Stimulated activated CD4-positive, alpha-beta T cell treated with anti-CD3 and anti-CD28 coated beads, Interleukin-12 subunit alpha, Interleukin-12 subunit beta, amount 100 ng/mL, for 4 hours (primary cell): ENCODE measurements around the gene HMSD.
"Not testable (repeated sequence)": the region's sequence is repeated elsewhere in the genome, so short reads cannot be mapped to it uniquely, and the experiment has no call there.

Experiments used
- DNase-seq: peaks from one replicate; pipeline ENCODE4 v3.0.0-alpha.2; 2020

HMSD gene, protein sequence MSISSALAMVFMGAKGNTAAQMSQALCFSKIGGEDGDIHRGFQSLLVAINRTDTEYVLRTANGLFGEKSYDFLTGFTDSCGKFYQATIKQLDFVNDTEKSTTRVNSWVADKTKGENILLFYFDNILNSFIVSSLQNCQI

DNA sequence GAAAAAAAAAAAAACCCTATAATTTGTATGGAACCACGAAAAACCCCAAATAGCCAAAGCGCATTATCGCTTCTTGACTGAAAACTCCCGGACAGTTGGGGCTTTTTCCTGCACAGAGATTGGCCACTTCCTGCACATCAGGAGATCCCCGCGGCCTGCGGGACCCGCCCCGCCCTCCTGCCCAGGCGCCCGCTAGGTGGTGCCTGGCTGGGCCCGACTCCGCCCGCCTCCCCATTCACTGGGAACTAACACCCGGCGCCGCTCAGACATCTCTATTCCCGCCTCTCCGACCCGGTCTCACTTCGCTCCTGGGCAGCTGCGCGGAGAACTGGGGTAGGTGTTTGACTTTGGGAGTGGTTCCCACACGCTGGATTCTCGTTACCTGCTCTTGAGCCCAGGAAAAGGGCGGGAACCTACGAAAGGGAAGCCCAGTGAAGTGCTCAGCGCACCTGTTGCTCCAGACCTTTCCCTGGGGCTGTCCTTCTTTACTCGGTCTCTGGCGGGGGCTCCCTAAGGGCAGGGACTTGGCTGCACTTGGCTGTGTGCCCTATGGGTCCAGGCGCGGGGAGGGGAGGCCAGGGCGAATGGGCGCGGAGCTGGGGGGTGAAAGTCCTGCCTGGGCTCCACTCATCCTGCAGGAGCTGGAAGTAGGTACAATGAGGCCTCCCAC, at the start of gene HMSD:
Gene HMSD, plus strand, starts transcription at position 234 of the 670 bp plus-strand sequence. CDS start 4,155 bp downstream, outside the sequence.
- peak; percentile 52 for DNase-seq

DNA sequence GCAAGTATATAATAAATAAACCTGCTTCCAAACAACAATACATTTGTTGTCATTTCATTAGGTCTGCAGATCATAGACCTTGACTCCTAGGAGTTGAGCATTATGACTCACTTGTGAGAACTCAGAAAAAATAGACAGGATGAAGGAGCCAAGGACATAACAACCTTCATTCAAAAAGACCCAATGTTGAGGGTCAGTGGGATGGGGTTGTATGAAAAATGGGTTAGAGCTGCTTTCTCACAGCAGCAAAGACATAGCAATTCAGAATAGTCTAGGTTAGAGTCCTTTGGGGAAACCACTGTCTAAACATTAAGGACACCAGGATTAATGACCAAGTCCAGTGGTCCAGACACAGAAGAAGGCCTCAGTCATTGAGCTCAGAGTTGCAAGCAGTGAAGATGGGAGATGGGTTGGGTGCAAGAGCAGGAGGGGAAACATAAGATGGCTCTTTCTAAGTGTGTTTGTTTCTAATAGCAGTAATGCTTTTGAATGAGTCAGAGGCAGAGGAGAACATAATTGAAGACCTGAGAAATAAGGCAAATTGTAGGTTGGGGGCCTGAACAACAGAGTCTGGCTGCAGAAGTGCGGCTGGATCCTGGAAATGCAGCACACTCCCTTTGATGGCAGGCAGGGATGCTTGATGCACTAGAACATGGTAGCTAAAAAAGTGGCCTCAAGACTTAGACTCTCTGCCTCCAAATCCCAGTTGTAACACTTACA, 45.1 kb upstream of the HMSD start:
- no peak for DNase-seq

DNA sequence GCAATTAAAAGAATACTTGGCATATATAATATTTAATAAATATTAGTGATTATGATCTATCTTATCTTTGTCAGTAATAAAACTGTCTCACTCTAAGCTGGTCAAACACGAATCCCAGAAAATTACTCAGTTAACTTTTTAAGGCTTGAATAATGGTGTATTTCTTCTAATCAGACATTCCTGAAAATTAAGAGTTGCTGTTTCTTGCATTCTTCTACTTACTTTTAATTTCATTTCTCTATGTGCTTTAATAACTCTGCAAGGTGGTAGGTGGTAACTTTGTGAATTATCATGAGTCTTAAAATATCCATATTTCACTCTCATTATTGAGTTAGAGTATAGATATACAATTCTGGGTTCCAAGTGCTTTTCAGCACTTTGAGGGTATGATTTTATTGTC, 44.4 kb upstream of the HMSD start:
- DNase-seq: no peak

DNA sequence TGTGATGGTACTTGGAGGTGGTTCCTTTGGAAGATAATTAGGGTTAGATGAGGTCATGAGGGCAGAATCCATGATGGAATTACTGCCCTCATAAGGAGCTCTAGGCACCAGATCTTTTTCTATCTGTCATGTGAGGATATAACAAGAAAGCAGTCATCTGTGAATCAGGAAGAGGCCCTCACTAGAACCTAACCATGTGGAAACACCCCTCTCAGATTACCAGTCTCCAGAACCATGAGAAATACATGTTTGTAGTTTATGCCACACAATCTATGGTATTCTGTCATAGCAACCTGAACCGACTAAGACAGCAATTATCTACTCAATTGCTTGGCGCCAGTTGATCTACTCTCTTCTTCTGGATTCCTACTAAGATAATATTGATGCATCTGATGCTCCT, 43.7 kb upstream of the HMSD start:
- no peak for DNase-seq

DNA sequence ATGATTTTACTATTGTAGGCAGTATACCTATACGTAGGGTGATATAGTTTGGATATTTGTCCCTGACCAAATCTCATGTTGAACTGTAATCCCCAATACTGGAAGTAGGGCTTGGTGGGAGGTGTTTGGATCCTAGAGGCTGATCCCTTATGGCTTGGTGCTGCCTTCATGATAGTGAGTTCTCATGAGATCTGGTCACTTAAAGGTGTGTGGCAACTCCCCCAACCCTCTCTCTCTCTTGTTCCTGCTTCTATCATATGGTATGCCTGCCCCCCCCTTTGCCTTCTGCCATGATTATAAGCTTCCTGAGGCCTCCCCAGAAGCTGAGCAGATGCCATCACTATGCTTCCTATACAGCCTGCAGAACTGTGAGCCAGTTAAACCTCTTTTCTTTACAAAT, 43.0 kb upstream of the HMSD start:
- no peak for DNase-seq

DNA sequence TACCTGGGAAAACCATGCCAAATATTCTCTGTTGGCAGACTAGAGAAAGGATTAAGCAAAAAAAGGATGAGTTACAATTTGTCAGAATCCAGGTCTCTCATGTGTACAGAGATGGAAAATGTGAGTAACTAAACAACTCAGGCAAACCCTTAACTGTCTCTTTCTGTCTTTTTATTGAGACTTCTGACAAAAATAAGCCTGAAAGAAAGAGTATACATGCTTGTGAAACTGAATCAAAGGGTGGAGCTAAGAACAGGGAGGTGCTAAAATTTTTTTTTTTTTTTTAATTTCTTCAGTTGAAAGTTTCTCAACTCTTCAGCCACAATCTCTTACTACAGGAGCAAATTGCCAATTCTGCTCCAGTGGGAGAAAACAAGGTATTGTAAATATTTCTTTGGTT, 41.4 kb upstream of the HMSD start, which contains the start of gene SERPINB10:
Gene SERPINB10, plus strand, starts transcription at position 295 of the 400 bp plus-strand sequence. CDS start 7,553 bp downstream, outside the sequence.
- no peak for DNase-seq

DNA sequence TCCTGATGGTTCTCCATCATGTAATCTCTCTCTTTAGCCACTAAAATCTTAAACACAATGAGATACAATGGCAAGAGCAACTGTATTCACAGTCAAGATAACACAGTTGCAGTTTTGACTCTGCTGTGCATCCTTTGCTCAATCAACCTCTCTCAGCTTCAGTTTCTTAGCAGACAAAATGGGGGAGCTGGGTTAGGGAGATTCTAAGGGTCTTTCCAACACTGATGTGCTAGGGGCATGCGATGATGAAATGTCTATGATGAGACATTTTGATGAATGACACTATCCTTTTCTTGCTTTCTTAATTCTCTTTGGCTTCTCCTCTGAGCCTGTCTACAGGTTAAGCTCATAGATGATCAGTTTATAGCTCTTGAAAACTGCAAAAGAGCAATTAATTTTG, 40.2 kb upstream of the HMSD start:
- DNase-seq: no peak

DNA sequence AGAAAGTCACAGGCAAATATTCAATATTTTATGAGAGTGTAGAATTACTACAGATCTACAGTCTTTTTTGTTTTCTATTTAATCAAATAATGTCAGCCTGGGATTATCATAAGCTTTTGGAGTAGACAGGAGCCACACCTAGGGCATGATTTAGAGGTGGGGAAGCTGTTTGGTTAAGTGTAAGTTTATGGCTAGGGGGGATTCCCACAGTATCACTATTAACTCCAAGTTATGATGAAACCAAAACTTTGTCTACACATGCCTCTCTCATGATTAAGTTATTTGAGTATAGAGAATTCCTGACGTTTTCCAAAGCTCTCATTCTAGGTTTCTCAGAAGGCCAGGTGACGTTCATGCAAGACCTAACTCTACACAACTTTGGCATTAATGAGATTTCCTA, 39.2 kb upstream of the HMSD start:
- no peak for DNase-seq

DNA sequence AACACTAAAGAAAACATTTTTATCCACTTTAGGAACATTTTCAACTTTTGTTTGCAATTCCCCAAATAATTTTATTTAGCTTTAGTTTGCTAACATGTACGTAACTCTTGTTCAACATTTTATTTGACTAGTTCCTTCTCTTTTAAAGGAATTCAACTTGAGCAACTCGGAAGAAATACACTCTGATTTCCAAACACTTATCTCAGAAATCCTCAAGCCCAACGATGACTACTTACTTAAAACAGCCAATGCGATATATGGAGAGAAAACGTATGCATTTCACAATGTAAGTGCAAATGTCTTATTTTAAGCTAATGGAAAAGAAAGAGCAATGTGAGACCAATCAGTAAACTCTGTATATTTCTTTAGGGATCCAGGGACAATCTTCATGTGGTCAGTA, 31.3 kb upstream of the HMSD start:
- DNase-seq: no peak

DNA sequence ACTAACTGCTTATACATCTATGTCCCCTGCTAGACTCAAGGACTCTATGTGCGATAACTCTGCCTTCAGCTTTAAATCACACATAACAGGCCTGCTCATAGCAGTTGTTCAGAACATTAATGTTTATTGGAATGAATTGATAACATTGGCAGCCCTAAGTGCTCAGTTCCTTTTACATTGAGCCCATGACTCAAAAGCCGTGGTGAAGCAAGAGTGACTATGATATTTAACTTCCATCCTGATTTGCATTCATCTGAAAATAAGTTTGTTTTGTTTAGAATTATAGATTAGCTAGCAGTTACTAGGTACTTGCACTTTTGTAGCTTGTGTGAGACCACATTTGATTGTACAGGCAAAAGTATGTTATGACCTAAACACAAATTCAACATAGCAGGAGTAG, 27.1 kb upstream of the HMSD start:
- no peak for DNase-seq

DNA sequence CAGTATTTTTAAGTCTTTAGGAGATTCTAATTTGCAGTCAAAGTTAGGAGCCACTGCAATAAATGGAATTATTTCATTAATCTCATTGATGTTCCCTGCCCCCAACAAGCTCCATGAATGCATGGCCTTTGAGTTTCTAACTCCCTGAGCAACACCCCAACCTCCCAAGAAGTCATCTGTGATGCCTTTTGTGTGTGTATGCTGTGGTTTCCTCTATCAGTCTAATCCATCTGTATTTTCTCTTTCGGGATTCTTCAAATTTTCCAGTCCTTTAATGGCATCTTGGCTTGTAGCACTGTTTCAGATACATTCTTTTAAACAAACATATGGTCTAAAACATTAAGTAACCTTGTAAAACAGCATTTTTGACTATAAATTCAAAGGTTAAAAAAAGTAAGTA, 24.6 kb upstream of the HMSD start:
- no peak for DNase-seq

DNA sequence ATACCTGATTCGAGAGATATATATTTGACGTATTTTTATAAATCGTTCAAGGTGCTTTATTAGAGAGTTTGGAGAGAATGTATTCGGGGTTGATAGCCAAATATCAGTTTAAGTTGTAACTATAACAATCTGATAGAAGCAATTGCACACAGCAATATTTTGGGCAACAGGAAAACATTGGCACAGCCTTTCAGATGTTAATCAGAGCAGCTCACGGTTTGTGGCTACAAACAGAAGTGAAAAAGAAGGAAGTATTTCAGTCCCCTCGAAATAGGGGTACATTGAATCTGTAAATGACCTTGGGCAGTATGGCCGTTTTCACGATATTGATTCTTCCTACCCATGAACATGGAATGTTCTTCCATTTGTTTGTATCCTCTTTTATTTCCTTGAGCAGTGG, 20.8 kb upstream of the HMSD start:
- DNase-seq: no peak

DNA sequence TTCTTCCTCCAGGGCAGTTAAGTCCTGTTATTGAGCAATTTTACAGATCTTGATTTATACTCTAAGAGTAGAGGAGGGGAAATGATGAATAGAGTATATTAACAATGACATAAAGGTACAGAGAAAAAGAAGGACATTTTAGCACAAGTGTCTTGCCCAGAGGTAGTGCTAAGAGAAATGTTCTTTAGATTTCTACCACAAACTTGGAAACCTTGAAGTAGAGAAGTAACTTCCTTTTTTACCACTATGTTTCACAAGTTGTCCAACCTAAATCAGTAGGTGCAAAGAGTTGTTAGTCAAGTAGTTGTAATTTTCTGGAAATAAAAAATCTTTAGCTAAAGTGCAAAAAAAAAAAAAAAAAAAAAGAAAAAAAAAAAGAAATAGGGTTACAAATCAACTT, 19.7 kb upstream of the HMSD start:
- DNase-seq: not testable (repeated sequence)

DNA sequence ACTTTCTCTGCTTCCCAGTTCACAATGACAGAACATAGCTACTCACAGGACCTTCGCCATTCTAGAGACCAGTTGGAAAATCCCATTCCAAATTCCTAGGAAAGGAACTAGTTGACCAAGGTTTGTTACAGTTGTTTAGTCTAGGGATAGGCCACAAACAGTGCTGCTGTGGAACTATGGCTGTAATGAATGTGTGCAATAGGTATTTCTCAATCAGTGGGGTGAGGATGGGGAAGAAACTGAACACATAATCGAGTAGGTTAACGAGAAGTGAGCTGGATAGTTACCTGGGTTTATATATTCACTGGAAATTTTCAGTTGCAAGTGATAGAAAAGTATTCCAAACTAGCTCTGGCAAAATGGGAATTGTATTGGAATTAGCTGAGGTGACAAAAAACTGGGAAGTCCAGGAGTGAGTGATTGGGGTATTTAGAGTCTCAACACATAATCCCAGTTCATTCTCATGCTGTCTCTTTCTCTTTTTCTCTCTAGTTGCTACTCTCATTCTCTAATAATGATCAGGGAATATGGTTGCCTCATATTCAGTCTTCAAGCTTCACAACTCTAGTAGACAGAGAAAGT, 18.2 kb upstream of the HMSD start:
- DNase-seq: no peak

DNA sequence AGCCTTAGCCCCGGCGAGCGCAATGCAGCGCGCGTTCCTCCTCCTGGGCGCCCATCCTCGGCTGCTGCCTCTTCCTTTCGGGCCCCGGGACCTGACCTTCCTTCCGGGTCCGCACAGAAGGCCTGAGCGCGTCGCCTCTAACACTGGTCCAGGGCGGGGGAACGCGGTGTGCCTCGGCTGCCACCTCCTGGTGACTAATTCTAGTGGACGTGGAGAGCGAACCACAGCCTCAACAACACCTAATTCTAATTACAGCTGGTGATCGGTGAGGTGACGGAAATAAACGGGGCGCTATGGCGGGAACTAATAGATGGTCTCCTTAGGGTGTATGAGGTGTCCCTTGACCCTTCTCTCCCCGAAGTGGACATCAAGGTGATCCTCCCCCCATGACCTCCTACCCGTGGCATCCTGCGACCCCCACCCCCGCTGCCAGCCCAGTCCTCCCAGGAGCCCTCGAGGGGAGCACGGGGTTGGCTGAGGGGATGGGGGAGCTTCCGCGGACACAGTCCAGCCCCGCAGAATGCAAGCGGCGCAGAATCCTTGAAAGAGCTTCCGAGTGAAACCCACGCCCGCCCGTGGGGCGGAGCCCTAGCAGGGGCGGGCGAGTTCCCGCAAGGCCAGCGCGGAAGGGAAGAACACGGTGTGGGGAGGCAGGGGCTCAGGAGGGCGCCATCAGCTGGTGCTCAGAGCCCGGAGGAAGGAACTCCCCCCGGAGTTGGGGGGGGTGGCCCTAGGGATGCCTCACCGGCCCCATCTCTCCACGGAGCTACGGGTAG, 12.8 kb upstream of the HMSD start:
- DNase-seq: peak; percentile 56

DNA sequence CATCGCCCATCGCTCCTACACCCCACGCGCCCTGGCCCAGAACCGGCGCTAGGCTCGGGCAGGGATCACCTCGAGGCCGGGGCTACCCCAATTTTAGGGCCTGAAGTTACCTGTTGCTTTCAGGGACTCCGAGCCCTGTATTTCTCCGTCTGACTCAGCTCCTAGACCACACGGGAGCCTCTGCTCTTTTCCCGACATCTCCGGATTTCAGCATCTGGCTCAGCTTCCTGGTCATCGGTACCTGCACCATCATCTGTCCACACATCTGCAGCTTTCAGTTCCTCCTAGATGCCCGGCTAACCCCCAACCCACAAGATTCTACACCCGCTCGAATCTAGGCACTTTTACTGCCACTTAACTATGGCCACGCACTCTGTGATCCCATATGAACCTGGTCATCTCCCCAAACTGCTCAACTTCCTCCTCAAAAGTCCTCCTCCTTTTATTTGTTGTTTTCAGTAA, 12.1 kb upstream of the HMSD start:
- DNase-seq: no peak

DNA sequence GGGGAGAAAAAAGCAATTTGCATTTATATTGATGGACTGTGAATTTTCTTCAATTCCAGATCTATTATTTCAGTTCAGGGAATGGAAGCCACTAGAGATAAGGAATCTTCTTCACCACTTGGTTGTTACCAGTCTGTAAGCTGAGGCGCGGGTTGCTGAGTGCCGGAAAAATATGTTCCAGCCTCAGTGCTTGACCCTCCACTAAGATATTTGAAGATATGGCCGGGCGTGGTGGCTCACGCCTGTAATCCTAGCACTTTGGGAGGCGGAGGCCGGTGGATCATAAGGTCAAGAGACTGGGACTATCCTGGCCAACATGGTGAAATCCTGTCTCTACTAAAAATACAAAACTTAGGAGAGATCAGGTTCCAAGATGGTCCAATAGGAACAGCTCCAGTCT, 9.1 kb upstream of the HMSD start:
- DNase-seq: no peak

DNA sequence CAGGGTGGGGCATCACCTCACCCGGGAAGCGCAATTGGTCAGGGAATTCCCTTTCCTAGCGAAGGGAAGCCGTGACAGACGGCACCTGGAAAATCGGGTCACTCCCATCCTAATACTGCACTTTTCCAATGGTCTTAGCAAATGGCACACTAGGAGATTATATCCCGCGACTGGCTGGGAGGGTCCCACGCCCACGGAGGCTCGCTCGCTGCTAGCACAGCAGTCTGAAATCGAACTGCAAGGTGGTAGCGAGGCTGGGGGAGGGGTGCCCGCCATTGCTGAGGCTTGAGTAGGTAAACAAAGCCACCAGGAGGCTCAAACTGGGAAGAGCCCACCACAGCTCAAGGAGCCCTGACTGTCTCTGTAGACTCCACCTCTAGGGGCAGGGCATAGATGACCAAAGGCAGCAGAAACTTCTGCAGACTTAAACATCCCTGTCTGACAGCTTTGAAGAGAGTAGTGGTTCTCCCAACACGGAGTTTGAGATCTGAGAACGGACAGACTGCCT, 8.5 kb upstream of the HMSD start:
- not testable (repeated sequence) for DNase-seq

DNA sequence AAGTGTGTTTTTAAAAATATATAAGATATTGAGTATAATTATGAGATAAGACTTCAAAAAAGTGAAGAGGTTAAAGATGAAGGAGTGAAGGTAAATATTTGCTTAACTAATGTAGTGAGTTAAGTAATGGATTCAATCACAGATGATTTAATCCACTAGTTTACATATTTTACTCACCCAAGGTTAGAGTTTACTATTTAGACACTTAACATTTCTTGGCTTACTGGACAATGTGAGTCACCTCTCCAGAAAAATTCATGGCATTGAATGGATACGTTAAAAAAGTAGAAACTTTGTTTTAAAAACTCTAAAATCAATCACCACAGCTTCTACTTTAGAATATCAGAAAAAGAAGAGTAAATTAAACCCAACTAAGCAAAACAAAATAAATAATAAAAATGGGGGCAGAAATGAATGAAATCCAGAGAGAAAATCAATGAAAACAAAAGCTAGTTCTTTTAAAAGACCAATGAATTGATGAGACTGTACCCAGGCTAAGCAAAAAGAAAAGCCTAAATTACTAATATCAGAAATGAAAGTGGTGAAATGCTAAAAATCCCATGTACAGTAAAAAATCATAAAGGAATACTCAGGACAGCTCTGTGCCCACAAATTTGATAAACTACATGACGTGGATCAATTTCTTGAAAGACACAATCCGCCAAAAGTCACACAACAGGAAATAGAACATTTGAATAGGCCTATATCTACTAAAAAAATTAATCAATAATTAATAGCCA, 1.9 kb upstream of the HMSD start:
- DNase-seq: no peak

DNA sequence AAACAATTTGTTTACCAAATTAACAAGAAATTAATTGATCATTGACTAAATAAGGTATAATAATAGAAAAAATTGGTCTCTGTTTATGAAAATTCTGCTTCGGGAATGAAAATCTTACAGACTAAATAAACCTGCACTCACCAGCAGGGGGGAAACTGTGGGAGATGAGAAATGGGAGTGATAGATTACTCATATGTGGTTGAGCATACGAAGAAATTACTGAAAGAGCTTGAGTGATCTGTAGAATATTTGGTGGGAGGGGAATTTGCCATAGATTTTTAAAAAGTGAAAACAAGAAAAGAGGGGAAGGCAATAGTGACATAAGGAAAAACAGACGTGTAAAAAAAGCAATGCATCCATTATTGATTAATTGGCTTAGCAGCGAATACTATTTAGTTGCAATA, 2.2 kb downstream of the HMSD start:
- DNase-seq: no peak

DNA sequence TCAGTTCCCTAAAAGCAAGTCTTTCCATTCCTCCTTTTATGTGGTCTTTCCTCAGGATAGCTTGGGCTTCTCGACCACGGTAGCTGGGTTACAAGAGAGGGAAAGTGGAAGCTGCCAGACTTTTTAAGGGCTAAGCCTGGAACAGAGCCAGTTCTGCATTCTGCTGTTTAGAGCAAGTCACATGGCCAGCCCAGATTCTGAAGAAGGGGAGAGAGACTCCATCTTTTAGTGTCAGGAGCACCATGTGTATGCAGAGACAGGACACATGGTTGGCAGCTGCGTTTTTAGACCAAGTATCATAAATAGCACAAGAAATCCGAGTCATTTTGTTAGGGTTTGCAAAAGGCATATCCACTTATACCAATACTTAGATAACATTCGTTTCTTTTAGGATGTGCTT, 4.7 kb downstream of the HMSD start:
- DNase-seq: no peak

DNA sequence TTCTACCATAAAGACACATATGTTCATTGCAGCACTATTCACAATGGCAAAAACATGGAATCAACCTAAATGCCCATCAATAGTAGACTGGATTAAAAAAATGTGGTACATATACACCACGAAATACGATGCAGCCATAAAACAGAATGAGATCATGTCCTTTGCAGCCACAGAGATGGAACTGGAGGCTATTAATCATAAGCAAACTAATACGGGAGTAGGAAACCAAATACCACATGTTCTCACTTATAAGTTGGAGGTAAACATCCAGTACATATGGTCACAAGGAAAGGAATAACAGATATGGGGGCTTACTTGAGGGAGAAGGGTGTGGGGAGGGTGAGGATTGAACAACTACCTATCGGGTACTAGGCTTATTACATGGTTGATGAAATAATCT, 7.7 kb downstream of the HMSD start:
- DNase-seq: no peak
